Activated CD4-positive, alpha-beta T cell treated with anti-CD3 and anti-CD28 coated beads for 4 hours (primary cell): ENCODE data around the gene FAM13A.

ENCODE experiments used
- DNase-seq, 2 donors: peaks; one replicate each; pipeline ENCODE4 v3.0.0-alpha.2; 2020

The FAM13A gene

GRCh38 chr4:88804234-88804633 is 252.8 kb downstream of the FAM13A start:
- DNase-seq = no peak

- DNase-seq = no peak
These were observed 253.3 kb downstream of the FAM13A start for GRCh38 chr4:88803600-88804096.

DNA sequence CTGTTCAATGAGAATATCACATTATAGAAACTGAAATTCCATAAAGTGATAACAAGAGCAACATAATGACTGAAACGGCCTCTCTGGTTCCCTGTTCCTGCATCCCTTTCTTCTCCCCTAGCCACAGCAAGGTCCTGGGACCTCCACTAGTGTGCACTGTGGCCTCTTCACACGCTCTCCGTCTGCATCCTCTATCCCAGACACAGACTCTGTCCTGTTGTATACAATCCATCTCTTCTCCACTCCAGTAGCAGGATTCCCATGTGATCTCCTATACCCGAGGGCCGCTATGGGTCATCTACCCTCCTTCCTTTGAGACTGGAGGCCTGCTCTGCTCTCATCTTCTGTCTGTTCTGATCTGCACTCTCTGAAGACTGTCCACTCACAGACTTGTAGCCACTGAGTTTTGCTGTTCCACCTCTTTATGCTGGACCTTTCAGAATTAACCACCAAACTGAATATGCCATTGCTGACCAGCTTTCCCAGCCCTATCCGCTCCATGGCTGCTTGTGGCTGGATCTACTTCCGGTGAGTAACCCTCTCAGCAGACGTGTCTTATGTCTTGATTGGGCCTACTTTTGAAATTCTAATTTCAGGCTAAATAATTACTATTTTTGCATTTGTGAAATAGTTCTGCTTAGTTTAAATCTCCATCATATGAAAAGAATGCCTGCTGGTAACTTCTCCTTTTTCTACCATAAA is 254.2 kb downstream of the FAM13A start:
- DNase-seq = no peak

GRCh38 chr4:88802138-88802537 is 254.8 kb downstream of the FAM13A start:
- no peak for DNase-seq

DNA sequence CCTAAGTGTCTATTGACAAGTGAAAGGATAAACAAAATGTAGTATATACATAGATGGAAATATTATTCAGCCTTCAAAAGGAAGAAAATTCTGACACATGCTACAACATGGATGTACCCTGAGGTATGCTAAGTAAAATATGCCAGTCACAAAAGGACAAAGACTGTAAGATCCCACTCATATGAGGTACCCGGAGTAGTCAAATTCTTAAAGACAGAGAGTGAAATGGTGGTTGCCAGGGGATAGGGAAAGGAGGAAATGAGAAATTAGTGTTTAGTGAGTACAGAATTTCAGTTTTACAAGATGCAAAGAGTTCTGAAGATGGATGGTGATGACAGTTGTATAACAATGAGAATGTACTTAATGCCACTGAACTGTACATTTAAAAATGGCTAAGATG is 257.1 kb downstream of the FAM13A start:
- no peak for DNase-seq

DNA sequence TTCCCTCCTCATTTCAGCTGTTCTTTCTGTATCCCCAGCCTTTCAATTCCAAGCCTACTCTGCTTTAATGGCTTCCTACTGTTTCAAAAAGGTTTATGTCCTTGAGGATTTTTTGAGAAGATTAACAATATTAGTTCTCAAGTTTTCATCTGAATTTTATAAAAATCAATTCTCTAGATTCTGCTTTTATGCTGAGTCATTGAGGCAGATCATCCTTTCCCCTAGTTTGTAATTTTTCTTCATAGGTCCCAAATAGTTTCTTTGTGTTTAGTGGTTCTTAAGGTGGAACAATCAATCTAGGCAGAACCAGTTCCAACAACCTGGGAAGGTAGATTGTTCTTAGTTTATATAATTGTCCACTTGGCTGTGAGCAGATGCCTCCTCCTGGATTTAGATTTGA is 259.3 kb downstream of the FAM13A start:
- DNase-seq = no peak

DNA sequence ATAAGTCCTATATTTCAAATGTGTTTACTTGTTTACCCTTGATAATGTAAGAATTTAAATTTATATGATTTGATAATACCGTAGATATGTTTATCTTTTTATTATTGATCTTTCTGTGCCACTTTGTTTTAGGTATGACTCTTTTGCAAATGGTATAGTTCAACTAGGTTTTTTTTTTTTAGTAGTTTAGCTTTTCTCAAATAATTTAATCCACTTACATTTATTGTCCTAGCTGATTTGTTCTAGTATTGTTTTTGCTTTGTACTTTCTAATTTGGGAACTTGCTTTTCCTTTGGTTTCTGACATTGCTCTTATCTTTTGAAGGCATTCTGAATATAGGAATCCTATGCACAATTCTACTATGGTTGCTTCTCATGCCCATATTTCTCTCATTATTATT is 260.4 kb downstream of the FAM13A start:
- DNase-seq = no peak

DNA sequence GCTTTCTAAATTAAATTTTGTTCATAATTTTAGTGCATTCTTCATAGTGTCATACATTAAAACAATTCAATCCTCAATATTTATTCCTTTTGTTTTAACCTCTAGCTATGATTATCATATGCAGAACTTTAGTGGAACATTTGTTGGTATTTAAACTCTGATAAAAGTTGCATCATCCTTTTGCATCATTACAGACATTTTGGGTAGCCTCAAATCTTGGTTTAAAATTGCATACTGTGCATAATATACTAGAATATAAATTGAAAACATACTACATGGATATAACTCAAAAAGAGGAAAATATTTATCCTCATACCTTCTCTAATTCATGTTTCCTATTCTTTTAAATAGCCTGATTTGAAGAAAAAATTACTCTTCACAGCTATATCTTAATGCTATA is 262.0 kb downstream of the FAM13A start:
- DNase-seq = no peak

GRCh38 chr4:88794087-88794690 is 262.8 kb downstream of the FAM13A start:
- DNase-seq = no peak

DNA sequence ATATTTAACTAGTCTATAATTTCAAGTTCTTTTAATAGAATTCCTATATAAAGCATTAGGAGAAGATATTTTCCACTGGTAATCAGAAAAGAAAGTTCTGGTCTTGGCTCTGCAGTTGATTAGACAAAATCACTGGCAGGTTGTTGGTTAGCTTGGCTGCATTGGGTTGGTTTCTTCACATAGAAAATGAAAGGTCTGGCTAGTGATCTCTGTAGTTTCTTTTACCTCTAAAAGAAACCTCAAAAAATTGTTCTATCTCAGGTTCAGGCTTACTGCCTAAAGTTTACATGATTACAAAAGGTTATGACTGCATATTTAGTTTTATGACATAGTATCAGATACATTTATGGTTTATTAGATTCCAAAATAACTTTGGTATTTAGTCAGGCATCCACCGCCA is 263.5 kb downstream of the FAM13A start:
- DNase-seq = no peak

DNA sequence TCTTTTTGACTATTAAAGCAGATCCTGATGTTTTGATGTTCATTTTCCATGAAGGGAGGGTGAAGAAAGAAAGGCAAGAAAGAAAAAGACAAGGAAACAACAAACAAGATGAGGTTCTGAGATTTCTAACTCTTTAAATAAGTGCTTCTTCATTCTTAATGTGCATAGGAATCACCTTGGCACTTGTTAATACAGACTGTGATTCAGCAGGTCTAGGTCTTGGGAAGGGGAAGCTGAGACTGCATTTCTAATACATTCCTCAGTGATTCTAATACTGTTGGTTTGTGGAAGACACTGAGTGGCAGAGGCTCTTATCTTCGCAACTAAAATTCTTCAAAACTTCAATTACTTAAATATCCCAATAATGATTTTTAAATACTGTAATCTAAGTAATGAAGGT is 264.2 kb downstream of the FAM13A start:
- no peak for DNase-seq

GRCh38 chr4:88792268-88792781 is 264.7 kb downstream of the FAM13A start:
- no peak for DNase-seq

GRCh38 chr4:88791274-88791673 is 265.7 kb downstream of the FAM13A start:
- DNase-seq = no peak

- no peak for DNase-seq
These were observed 268.1 kb downstream of the FAM13A start for GRCh38 chr4:88788895-88789294.

DNA sequence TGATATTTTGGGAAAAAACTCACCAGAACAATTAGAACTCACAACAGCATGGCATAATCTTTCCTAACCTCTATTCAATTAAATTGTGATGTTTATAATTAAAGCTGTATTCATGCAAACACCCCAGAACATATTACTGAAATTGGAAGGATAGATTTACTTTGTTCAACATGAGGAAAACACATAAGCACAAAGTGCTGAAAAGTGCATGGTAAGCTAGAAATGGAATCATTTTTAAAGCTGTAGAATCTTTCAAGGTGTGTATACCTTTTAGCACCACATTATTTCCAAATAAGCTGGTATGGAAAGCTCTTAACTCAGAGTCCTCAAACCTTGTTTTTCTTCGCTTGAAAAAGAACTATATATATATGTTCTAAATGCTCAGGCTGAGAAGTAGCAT is 268.6 kb downstream of the FAM13A start:
- DNase-seq = no peak

- no peak for DNase-seq
These were observed 271.0 kb downstream of the FAM13A start for GRCh38 chr4:88786011-88786410.

DNA sequence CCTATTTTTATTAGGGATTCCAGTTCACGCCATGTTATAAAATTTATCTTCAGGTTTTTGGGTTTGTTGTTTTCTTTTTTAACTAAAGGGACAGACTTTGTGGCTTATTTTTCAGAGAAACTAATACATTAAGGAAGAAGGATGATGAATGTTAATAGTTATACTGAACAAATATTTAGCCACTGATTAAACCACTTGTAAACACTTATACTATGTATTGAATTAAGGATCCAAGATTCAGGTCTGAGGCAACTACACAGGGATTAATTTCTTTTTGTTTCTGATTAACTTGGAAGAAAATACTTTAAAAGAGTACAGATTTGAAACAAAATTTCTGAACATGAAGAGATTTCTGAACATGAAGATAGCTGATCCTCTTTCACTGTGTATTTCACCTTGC is 276.6 kb downstream of the FAM13A start:
- DNase-seq = no peak

- no peak for DNase-seq
These were observed 277.6 kb downstream of the FAM13A start for GRCh38 chr4:88779431-88779830.

GRCh38 chr4:88775529-88775928 is 281.5 kb downstream of the FAM13A start:
- DNase-seq = no peak

GRCh38 chr4:88775026-88775425 is 282.0 kb downstream of the FAM13A start:
- no peak for DNase-seq

- DNase-seq = no peak
These were observed 285.0 kb downstream of the FAM13A start for GRCh38 chr4:88771883-88772450.

- DNase-seq = no peak
These were observed 291.3 kb downstream of the FAM13A start for GRCh38 chr4:88765729-88766128.

- DNase-seq = no peak
These were observed 293.9 kb downstream of the FAM13A start for GRCh38 chr4:88763075-88763474.

DNA sequence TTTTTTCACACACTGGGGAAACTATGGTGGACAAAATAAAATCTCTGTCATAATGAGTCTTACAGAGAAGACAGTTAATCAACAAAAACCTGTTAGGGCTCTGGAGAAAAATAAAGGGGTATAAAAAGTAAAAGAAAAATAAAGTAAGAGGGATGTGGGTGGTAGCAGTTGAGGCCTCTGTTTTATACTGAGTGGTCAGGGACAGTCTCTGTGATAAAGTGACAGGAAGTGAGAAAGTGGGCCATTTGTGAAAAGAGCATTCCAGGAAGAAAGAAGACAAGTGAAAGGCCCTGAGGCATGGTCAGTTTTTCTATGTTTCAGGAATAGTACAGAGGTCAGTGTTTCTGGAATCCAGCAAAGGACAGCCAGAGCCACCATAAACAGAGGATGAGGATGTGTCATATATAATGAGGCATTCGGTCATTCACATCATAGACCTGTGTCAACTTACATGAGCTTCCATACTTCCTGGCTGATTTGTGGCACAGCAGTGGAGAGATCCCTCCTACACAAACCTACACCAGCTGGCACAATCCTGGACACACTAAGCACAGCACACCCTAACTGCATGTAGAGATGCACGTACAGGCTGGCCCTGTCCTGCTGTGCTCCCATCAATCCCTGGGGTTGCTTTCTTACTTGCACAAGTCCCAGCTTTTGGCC is 295.0 kb downstream of the FAM13A start:
- DNase-seq = no peak
